OCI-LY1 (cell line): ENCODE measurements around the gene CLEC4F.

Experiments used
- CTCF ChIP-seq: fragments of 200-600 bp; sonication (generic), shearing (Covaris generic); IDR thresholded peaks from 2 replicates; pipeline ENCODE4 v1.5.1; 2017; ENCODE audit warnings: mild to moderate bottlenecking, antibody characterized with exemption, low read length, moderate library complexity, mixed read lengths
- EZH2 ChIP-seq: fragments of 200-600 bp; sonication (generic), shearing (Covaris generic); IDR thresholded peaks from 2 replicates; pipeline ENCODE4 v1.8.0; 2017; ENCODE audit warnings: borderline replicate concordance, mixed run types, mild to moderate bottlenecking, antibody characterized with exemption, low read length, moderate library complexity, mixed read lengths

DNA sequence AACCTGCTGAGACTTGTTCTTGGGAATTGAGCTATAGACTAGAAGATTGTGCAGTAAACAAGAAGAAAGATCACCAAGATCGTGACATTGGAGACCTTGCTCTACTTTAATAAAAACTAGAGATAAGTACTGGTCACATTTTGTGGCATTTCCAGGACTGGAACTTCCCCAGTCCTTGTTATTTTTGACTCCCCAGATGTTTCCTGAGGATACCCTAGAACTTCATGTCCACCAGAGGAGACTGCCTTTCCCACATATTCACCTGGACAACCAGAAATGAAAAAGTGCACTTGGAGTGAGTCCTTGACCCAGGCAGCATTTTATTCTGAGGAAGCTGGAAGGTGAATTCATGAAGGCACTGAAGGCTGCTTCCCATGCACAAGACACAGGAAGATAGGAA, 9.5 kb upstream of the CLEC4F start:
- TF ChIP-seq CTCF = no peak
- TF ChIP-seq EZH2 = no peak
